Measurements from ENCODE around the gene TYW1B.
"Not testable (repeated sequence)": the region's sequence is repeated elsewhere in the genome, so short reads cannot be mapped to it uniquely, and the experiment has no call there.

Gene TYW1B

DNA sequence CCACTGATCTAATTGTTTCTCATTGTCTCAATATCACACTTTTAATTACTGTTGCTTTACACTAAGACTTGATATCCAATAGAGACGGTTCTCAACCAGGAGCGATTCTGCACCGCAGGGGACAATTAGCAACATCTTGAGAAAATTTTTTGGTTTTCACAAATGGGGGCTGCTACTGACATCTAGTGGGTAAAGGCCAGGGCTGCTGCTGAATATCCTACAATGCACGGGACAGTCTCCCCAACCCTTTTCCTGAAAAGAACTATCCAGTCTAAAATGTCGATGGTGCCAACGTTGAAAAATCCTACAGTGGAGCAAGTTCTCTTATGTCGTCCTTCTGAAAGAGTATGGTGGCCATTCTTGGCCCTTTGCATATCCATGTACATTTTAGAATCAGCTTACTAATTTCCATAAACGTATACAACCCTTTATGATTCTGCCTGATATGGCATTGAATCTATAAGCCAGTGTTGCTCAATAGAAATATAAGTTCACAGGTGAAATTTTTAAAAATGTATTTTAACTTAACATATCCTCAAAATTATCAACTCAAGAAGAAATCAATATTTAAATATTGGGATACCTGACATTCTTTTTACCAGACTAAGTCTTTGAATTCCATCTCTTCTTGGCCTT, 192.6 kb downstream of the TYW1B start:
- not testable (repeated sequence) for H3K36me3 ChIP-seq; H3K4me3 ChIP-seq (ENCODE audit: low read depth in 1 of 2, low read length in 1 of 2); H3K27me3 ChIP-seq

GRCh38 chr7:72632765-72633292, 195.2 kb downstream of the TYW1B start:
- H3K36me3 ChIP-seq; H3K4me3 ChIP-seq (ENCODE audit: low read depth in 1 of 2, low read length in 1 of 2); H3K27me3 ChIP-seq; H3K4me1 ChIP-seq (ENCODE audit: control insufficient read depth in 1 of 2, insufficient read depth in 1 of 2, low read depth in 1 of 2, low read length in 1 of 2); H3K9me3 ChIP-seq; H3K27ac ChIP-seq: not testable (repeated sequence)

More for the DNA sequence above, 192.6 kb downstream of the TYW1B start:
- H3K27ac ChIP-seq; H3K9me3 ChIP-seq; H3K4me1 ChIP-seq (ENCODE audit: control insufficient read depth in 1 of 2, insufficient read depth in 1 of 2, low read depth in 1 of 2, low read length in 1 of 2): not testable (repeated sequence)

- not testable (repeated sequence) for H3K4me1 ChIP-seq (ENCODE audit: control insufficient read depth in 1 of 2, insufficient read depth in 1 of 2, low read depth in 1 of 2, low read length in 1 of 2); H3K9me3 ChIP-seq; H3K27ac ChIP-seq; H3K27me3 ChIP-seq; H3K4me3 ChIP-seq (ENCODE audit: low read depth in 1 of 2, low read length in 1 of 2); H3K36me3 ChIP-seq
Measured at GRCh38 chr7:72628375-72628774, 199.6 kb downstream of the TYW1B start.

DNA sequence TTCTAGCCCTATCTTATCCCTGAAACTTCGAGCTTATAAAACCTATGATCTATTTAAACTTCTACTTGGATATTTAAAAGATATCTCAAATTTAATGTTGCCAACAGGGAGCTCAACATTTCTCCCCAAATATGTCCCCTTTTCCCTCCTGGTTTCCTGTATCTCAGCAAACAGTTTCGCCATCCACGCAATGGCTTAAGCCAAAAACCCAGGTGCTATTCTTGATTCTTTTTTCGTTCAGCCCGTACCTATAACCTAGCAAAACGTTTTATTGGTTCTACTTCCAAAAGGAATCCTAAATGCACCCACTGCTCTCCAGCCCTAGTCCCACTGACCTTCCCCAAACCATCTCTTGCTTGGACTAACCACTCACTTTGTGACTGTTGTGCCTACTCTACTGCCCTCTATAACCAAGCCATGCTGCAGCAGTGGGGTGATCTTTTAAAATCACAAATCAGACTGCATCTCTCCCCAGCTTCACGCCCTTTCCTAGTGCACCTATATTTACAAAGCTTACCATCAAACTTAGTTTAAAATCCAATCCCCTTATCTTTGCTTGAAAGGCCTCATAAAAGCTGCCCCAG, 201.5 kb downstream of the TYW1B start:
- not testable (repeated sequence) for H3K4me1 ChIP-seq (ENCODE audit: control insufficient read depth in 1 of 2, insufficient read depth in 1 of 2, low read depth in 1 of 2, low read length in 1 of 2); H3K9me3 ChIP-seq; H3K36me3 ChIP-seq; H3K27me3 ChIP-seq; H3K4me3 ChIP-seq (ENCODE audit: low read depth in 1 of 2, low read length in 1 of 2); H3K27ac ChIP-seq

DNA sequence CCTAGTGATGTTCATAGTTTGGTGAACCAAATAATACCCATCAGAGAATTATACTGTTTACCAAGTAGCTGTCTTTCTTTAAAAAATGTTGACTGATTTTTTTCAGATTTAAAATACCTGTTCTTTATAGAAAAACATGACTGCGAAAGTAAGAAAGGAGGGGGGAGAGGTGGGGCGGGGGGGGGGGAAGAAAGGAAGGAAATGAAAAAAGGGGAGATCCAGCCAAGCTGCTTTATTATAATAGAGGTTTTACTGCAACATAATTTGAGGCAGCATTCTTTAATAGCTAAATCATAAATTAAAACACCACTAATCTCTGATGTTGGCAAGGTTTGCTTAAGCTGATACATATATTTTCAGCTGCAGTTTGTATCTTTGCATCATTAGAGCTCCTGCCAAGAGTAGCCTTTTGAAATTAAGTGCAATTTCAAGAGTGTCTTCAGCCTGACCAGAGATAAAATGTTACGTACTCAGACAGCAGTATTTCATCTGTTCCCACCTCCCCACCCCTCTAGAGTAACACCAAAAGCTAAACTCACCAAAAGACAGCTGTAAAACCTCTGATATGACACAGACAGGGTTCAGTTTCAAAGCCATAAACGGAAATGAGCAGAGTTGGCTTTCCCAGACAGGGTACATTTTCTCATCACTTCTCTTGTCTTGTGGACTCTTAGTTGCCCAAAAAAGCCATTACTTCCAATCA, 202.1 kb downstream of the TYW1B start:
- not testable (repeated sequence) for H3K4me3 ChIP-seq (ENCODE audit: low read depth in 1 of 2, low read length in 1 of 2); H3K4me1 ChIP-seq (ENCODE audit: control insufficient read depth in 1 of 2, insufficient read depth in 1 of 2, low read depth in 1 of 2, low read length in 1 of 2); H3K9me3 ChIP-seq; H3K27me3 ChIP-seq; H3K27ac ChIP-seq; H3K36me3 ChIP-seq

DNA sequence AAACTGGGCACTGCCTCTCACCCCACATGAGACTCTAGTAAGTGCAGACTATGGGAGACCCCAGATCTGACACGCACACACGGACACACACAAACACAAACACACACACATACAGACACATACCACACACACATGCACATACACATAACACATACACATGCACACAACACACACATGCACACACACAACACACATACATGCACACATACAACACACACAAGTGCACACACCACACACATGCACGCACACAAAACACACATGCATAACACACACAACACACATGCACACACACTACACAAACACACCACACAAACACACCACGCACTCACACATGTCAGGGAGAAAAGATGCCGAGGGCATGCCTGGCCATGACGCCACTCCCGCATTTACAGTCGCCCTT, 205.5 kb downstream of the TYW1B start:
- no peaks in the 10 kb centered on the region for H3K9me3 ChIP-seq
- TF ChIP-seq, protein P1, sequence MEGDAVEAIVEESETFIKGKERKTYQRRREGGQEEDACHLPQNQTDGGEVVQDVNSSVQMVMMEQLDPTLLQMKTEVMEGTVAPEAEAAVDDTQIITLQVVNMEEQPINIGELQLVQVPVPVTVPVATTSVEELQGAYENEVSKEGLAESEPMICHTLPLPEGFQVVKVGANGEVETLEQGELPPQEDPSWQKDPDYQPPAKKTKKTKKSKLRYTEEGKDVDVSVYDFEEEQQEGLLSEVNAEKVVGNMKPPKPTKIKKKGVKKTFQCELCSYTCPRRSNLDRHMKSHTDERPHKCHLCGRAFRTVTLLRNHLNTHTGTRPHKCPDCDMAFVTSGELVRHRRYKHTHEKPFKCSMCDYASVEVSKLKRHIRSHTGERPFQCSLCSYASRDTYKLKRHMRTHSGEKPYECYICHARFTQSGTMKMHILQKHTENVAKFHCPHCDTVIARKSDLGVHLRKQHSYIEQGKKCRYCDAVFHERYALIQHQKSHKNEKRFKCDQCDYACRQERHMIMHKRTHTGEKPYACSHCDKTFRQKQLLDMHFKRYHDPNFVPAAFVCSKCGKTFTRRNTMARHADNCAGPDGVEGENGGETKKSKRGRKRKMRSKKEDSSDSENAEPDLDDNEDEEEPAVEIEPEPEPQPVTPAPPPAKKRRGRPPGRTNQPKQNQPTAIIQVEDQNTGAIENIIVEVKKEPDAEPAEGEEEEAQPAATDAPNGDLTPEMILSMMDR (IDR thresholded peaks at IDR 0.05), result no peak
- no peak overlapping the region for H3K4me3 ChIP-seq (ENCODE audit: low read depth in 1 of 2, low read length in 1 of 2)
- H3K27ac ChIP-seq, result no peak overlapping the region
- H3K36me3 ChIP-seq, result peaks cover 4% of the 10 kb centered on the region
- H3K4me1 ChIP-seq (ENCODE audit: control insufficient read depth in 1 of 2, insufficient read depth in 1 of 2, low read depth in 1 of 2, low read length in 1 of 2), result no peaks in the 10 kb centered on the region
- H3K27me3 ChIP-seq, result no peaks in the 10 kb centered on the region

DNA sequence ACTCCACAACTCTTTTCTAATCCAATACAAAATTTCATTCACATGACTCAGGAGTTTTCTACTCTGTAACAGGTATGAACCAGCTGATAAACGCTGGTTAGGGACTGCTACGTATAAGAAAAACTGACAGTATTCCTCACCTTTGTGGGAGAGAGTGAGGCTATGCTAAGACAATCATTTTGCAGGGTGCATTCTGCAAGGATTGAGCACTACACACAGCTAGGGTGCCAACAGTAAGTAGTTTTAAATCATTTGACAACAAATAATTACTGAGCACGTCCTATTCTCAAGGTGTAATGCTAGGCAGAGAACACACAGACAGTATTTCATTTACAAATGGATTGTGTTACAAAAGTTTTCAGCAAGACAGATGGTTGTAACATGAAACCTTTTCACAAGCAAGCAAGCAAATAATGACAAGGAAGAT, 206.2 kb downstream of the TYW1B start:
- not testable (repeated sequence) for H3K4me1 ChIP-seq (ENCODE audit: control insufficient read depth in 1 of 2, insufficient read depth in 1 of 2, low read depth in 1 of 2, low read length in 1 of 2); H3K27me3 ChIP-seq; H3K36me3 ChIP-seq; H3K27ac ChIP-seq; H3K4me3 ChIP-seq (ENCODE audit: low read depth in 1 of 2, low read length in 1 of 2); H3K9me3 ChIP-seq

- H3K9me3 ChIP-seq; H3K27me3 ChIP-seq; H3K4me3 ChIP-seq (ENCODE audit: low read depth in 1 of 2, low read length in 1 of 2); H3K4me1 ChIP-seq (ENCODE audit: control insufficient read depth in 1 of 2, insufficient read depth in 1 of 2, low read depth in 1 of 2, low read length in 1 of 2); H3K27ac ChIP-seq; H3K36me3 ChIP-seq: not testable (repeated sequence)
Measured at GRCh38 chr7:72620923-72621322, 207.1 kb downstream of the TYW1B start.

- not testable (repeated sequence) for H3K27ac ChIP-seq; H3K4me1 ChIP-seq (ENCODE audit: control insufficient read depth in 1 of 2, insufficient read depth in 1 of 2, low read depth in 1 of 2, low read length in 1 of 2)
Measured at GRCh38 chr7:72618435-72619180, 209.4 kb downstream of the TYW1B start.

GRCh38 chr7:72609761-72610160, 218.2 kb downstream of the TYW1B start:
- H3K4me1 ChIP-seq (ENCODE audit: control insufficient read depth in 1 of 2, insufficient read depth in 1 of 2, low read depth in 1 of 2, low read length in 1 of 2); H3K4me3 ChIP-seq (ENCODE audit: low read depth in 1 of 2, low read length in 1 of 2); H3K27me3 ChIP-seq; H3K27ac ChIP-seq; H3K9me3 ChIP-seq; H3K36me3 ChIP-seq: not testable (repeated sequence)

More at GRCh38 chr7:72618435-72619180, 209.4 kb downstream of the TYW1B start:
- H3K36me3 ChIP-seq; H3K9me3 ChIP-seq; H3K27me3 ChIP-seq; H3K4me3 ChIP-seq (ENCODE audit: low read depth in 1 of 2, low read length in 1 of 2): not testable (repeated sequence)

DNA sequence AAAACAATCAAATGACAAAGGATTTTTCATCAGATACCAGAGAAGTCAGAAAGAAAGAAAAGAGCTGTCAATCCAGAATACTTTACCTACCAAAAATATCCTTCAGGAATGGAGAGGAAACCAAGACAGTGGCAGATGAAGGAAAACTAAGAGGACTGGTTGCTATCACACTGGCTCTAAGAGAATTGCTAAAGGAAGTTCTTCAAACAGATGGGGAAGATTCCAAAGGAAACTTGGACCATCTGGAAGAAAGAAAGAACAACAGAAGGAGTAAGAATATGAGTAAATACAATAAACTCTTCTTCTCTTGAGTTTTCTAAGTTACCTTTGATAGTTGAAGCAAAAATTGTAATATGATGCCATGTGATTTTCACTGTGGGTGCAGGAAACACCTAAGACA, 220.0 kb downstream of the TYW1B start:
- H3K27ac ChIP-seq; H3K4me1 ChIP-seq (ENCODE audit: control insufficient read depth in 1 of 2, insufficient read depth in 1 of 2, low read depth in 1 of 2, low read length in 1 of 2); H3K9me3 ChIP-seq; H3K4me3 ChIP-seq (ENCODE audit: low read depth in 1 of 2, low read length in 1 of 2); H3K27me3 ChIP-seq; H3K36me3 ChIP-seq: not testable (repeated sequence)

GRCh38 chr7:72605863-72606431, 222.1 kb downstream of the TYW1B start:
- not testable (repeated sequence) for H3K27me3 ChIP-seq; H3K4me3 ChIP-seq (ENCODE audit: low read depth in 1 of 2, low read length in 1 of 2); H3K4me1 ChIP-seq (ENCODE audit: control insufficient read depth in 1 of 2, insufficient read depth in 1 of 2, low read depth in 1 of 2, low read length in 1 of 2); H3K27ac ChIP-seq; H3K36me3 ChIP-seq; H3K9me3 ChIP-seq

Data from neutrophil (primary cell).